Activated T-cell treated with anti-CD3 and anti-CD28 coated beads, Interleukin-2, amount 50 U/mL, for 48 hours (primary cell): ENCODE results near the gene SLC25A38.

Source experiments
- DNase-seq, 2 experiments: peaks; one replicate each; pipeline ENCODE4 v3.0.0-alpha.2; 2020

SLC25A38 gene

GRCh38 chr3:39378088-39378487 lies 5.1 kb upstream of the SLC25A38 start:
- DNase-seq: peak; percentile 70 to 71

- no peak for DNase-seq
Measured at GRCh38 chr3:39378957-39379777, 4.0 kb upstream of the SLC25A38 start.

GRCh38 chr3:39379778-39380155 lies 3.4 kb upstream of the SLC25A38 start:
- DNase-seq: no peak

- DNase-seq: no peak
Measured at GRCh38 chr3:39381432-39381831, 1.7 kb upstream of the SLC25A38 start.

- peak; percentile 97 for DNase-seq
Measured at GRCh38 chr3:39383881-39384664, 903 bp downstream of the SLC25A38 start.

- DNase-seq: no peak
Measured at GRCh38 chr3:39384665-39385000, 1.5 kb downstream of the SLC25A38 start.

- DNase-seq: peak in 1 of 2 experiments; percentile 32
Measured at GRCh38 chr3:39385456-39386090, 2.4 kb downstream of the SLC25A38 start.

- no peak for DNase-seq
Measured at GRCh38 chr3:39386318-39386717, 3.1 kb downstream of the SLC25A38 start.

- DNase-seq: no peak
Measured at GRCh38 chr3:39387411-39387975, 4.3 kb downstream of the SLC25A38 start.

- DNase-seq: no peak
Measured at GRCh38 chr3:39388153-39388552, 5.0 kb downstream of the SLC25A38 start.

GRCh38 chr3:39388741-39389248 lies 5.6 kb downstream of the SLC25A38 start:
- peak in 1 of 2 experiments; percentile 15 for DNase-seq

GRCh38 chr3:39390181-39390580 lies 7.0 kb downstream of the SLC25A38 start:
- DNase-seq: no peak

- DNase-seq: no peak
Measured at GRCh38 chr3:39396690-39397089, 13.5 kb downstream of the SLC25A38 start.

- no peak for DNase-seq
Measured at GRCh38 chr3:39398700-39399099, 15.5 kb downstream of the SLC25A38 start.

- DNase-seq: peak in 1 of 2 experiments; percentile 32
Measured at GRCh38 chr3:39401983-39402382, 18.8 kb downstream of the SLC25A38 start.

GRCh38 chr3:39404943-39405686 lies 21.9 kb downstream of the SLC25A38 start:
- DNase-seq: no peak

- no peak for DNase-seq
Measured at GRCh38 chr3:39405687-39406367, 22.7 kb downstream of the SLC25A38 start.

- peak; percentile 95 to 97 for DNase-seq
Measured at GRCh38 chr3:39406368-39407258, 23.4 kb downstream of the SLC25A38 start, which contains the start of gene RPSA. Gene RPSA (plus strand): TSS chr3:39406720. CDS start chr3:39407654, 934 bp downstream.

GRCh38 chr3:39407259-39407629 lies 24.1 kb downstream of the SLC25A38 start:
- DNase-seq: no peak

- no peak for DNase-seq
Measured at GRCh38 chr3:39407773-39408492, 24.8 kb downstream of the SLC25A38 start.
